SK-N-SH (cell line): Measurements from ENCODE around the gene WWOX. TPM values are rescaled to one million over a fixed set of nuclear protein-coding genes. Genes with fewer than 3 reads are reported as not detected.

Source experiments
- CTCF ChIA-PET: fragments of 300-600, 350-600 bp; formaldehyde crosslinking; extraction: SDS; loops from one replicate; lab custom pipeline; 2021; lab: Yijun Ruan, JAX
- POLR2A ChIA-PET: fragments of 350-600 bp; sonication (Branson Sonifier 250); formaldehyde crosslinking; extraction: SDS; loops from one replicate; lab custom pipeline; 2020; ENCODE audit warnings: antibody characterized with exemption, inconsistent platforms; lab: Yijun Ruan, JAX
- DNase-seq: peaks from one replicate; pipeline ENCODE4 v3.0.0; 2012
- H2AFZ ChIP-seq: fragments of 200-600 bp; sonication (generic); 2 replicates; pipeline ENCODE4 v1.8.1; 2016; ENCODE audit warnings: antibody characterized with exemption, mild to moderate bottlenecking, low read depth
- H3F3A ChIP-seq: fragments of 200-600 bp; sonication (generic); replicated peaks from 2 replicates; pipeline ENCODE3; 2016; ENCODE audit warnings: antibody characterized with exemption, mild to moderate bottlenecking; ENCODE audit not compliant: insufficient read depth
- H3K27ac ChIP-seq, 2 experiments: fragments of 200-500 bp in 1 of 2; fragments of 200-600 bp in 1 of 2; sonication (Bioruptor generic) in 1 of 2; sonication (generic), shearing (Covaris generic) in 1 of 2; 2 replicates each; pipeline versions ENCODE4 v1.5.1 to v1.6.1; 2014 to 2016; ENCODE audit warnings: low read depth in 2 of 2, inconsistent platforms in 1 of 2, low read length in 1 of 2, mild to moderate bottlenecking in 1 of 2, mixed read lengths in 1 of 2
- H3K27me3 ChIP-seq: fragments of 200-600 bp; sonication (generic), shearing (Covaris generic); 2 replicates; pipeline ENCODE4 v1.6.1; 2016; ENCODE audit warnings: mixed run types; ENCODE audit not compliant: insufficient read depth
- H3K36me3 ChIP-seq, 2 experiments: fragments of 200-500 bp in 1 of 2; fragments of 200-600 bp in 1 of 2; sonication (Bioruptor generic) in 1 of 2; sonication (generic) in 1 of 2; replicated peaks in 1 of 2; 2 replicates each; pipeline versions ENCODE3 to v1.5.1; 2014 to 2016; ENCODE audit warnings: low read length in 1 of 2, mild to moderate bottlenecking in 1 of 2; ENCODE audit not compliant: insufficient read depth in 2 of 2, control insufficient read depth in 1 of 2
- H3K4me1 ChIP-seq, 2 experiments: fragments of 200-500 bp in 1 of 2; fragments of 200-600 bp in 1 of 2; sonication (Bioruptor generic) in 1 of 2; sonication (generic), shearing (Covaris generic) in 1 of 2; 2 replicates each; pipeline versions ENCODE4 v1.5.1 to v1.6.1; 2014 to 2016; ENCODE audit warnings: low read depth in 1 of 2, low read length in 1 of 2, mixed run types in 1 of 2; ENCODE audit not compliant: insufficient read depth in 2 of 2, control insufficient read depth in 1 of 2
- H3K4me2 ChIP-seq: fragments of 200-600 bp; sonication (generic), shearing (Covaris generic); 2 replicates; pipeline ENCODE4 v1.6.1; 2017; ENCODE audit warnings: mixed run types
- H3K4me3 ChIP-seq, 2 experiments: fragments of 200-500 bp in 1 of 2; fragments of 200-600 bp in 1 of 2; sonication (Bioruptor generic) in 1 of 2; sonication (generic), shearing (Covaris generic) in 1 of 2; 2 replicates each; pipeline versions ENCODE4 v1.5.1 to v1.8.1; 2014 to 2016; ENCODE audit warnings: low read depth in 2 of 2, inconsistent platforms in 1 of 2, low read length in 1 of 2, mild to moderate bottlenecking in 1 of 2, mixed read lengths in 1 of 2, moderate library complexity in 1 of 2
- H3K79me2 ChIP-seq: fragments of 200-600 bp; sonication (generic); 2 replicates; pipeline ENCODE4 v1.8.1; 2017; ENCODE audit warnings: mild to moderate bottlenecking; ENCODE audit not compliant: insufficient read depth
- H3K9ac ChIP-seq: fragments of 200-600 bp; sonication (generic); 2 replicates; pipeline ENCODE4 v1.6.1; 2017; ENCODE audit warnings: mixed run types
- H3K9me2 ChIP-seq: fragments of 200-600 bp; sonication (generic); 2 replicates; pipeline ENCODE4 v1.6.1; 2017; ENCODE audit warnings: mixed run types
- H3K9me3 ChIP-seq: fragments of 200-600 bp; sonication (generic); 2 replicates; pipeline ENCODE4 v1.6.1; 2017; ENCODE audit warnings: mixed run types, mild to moderate bottlenecking, moderate library complexity
- H4K20me1 ChIP-seq: fragments of 200-600 bp; sonication (generic); 2 replicates; pipeline ENCODE4 v1.6.1; 2017; ENCODE audit warnings: mild to moderate bottlenecking, mixed run types; ENCODE audit not compliant: insufficient read depth
- CHD2 ChIP-seq: fragments of 150-350 bp; IDR thresholded peaks from 2 replicates; pipeline ENCODE4 v1.6.1; 2018; ENCODE audit warnings: low read length; ENCODE audit not compliant: partially characterized antibody
- GABPA ChIP-seq: IDR thresholded peaks from 2 replicates; pipeline ENCODE4 v1.4.0; 2012; ENCODE audit warnings: low read depth, mild to moderate bottlenecking
- GATA2 ChIP-seq: sonication (generic); formaldehyde crosslinking; IDR thresholded peaks from 2 replicates; pipeline ENCODE4 v1.5.0; 2020; ENCODE audit warnings: mild to moderate bottlenecking, missing genetic modification reagents
- IRF3 ChIP-seq: fragments of 150-350 bp; IDR thresholded peaks from 2 replicates; pipeline ENCODE4 v1.6.1; 2016; ENCODE audit warnings: mild to moderate bottlenecking, low read depth, low read length
- PBX3 ChIP-seq: IDR thresholded peaks from 2 replicates; pipeline ENCODE4; 2012
- POLR2AphosphoS5 ChIP-seq: IDR thresholded peaks from 2 replicates; pipeline ENCODE4 v1.6.1; 2012; ENCODE audit warnings: low read depth, low read length
- RCOR1 ChIP-seq: fragments of 150-350 bp; IDR thresholded peaks from 2 replicates; pipeline ENCODE4 v1.6.1; 2017; ENCODE audit warnings: antibody characterized with exemption, low read length
- RXRA ChIP-seq: IDR thresholded peaks from 2 replicates; pipeline ENCODE4 v1.4.0; 2012; ENCODE audit warnings: low read depth, mild to moderate bottlenecking, borderline replicate concordance
- SIN3A ChIP-seq: IDR thresholded peaks from 2 replicates; pipeline ENCODE4 v1.6.1; 2012; ENCODE audit warnings: low read depth, mild to moderate bottlenecking, low read length, moderate library complexity, borderline replicate concordance
- TAF1 ChIP-seq: IDR thresholded peaks from 2 replicates; pipeline ENCODE4 v1.6.1; 2012; ENCODE audit warnings: low read depth, mild to moderate bottlenecking, low read length, moderate library complexity, borderline replicate concordance
- TEAD4 ChIP-seq: IDR thresholded peaks from 2 replicates; pipeline ENCODE4 v1.4.0; 2012; ENCODE audit warnings: mild to moderate bottlenecking, borderline replicate concordance; ENCODE audit not compliant: insufficient read depth
- USF1 ChIP-seq: IDR thresholded peaks from 2 replicates; pipeline ENCODE4 v1.4.0; 2012; ENCODE audit warnings: low read depth, borderline replicate concordance
- USF2 ChIP-seq: fragments of 150-350 bp; IDR thresholded peaks from 2 replicates; pipeline ENCODE4 v1.6.1; 2017; ENCODE audit warnings: antibody characterized with exemption, low read length, low read depth, borderline replicate concordance
- ZBTB33 ChIP-seq: IDR thresholded peaks from 2 replicates; pipeline ENCODE4 v1.4.0; 2012; ENCODE audit warnings: low read depth, borderline replicate concordance
- WGBS: methylation state at CpG from one replicate; pipeline ENCODE4 v1.1.6; 2017; ENCODE audit warnings: low lambda C conversion rate; 5-methylcytosine and 5-hydroxymethylcytosine counted together
- polyA plus RNA-seq, 3 experiments: library from polyadenylated mRNA; depleted of rRNA; stranded (reverse); fragments of >200 nt; gene quantifications; 2 replicates each; pipeline ENCODE4 v1.2.3, GENCODE V29; 2012

The WWOX gene
- polyA plus RNA-seq, 1 of the 3 experiments (the other 2 are of a cell fraction): 10.8 TPM

- CTCF ChIA-PET: interaction anchor here (0.6 kb wide), 1 partner anchor 242 kb away, joined by 3 read pairs; no protein-coding TSS in a partner anchor
- H3F3A ChIP-seq: no peaks in the 10 kb centered on the region
- peaks cover 0 to 8% of the 10 kb centered on the region in 2 experiments; a peak in 2 of 4 replicates for H3K4me1 ChIP-seq
- no peak overlapping the region for H3K9ac ChIP-seq
- no peak overlapping the region for H3K4me3 ChIP-seq
- no peaks in the 10 kb centered on the region for H4K20me1 ChIP-seq
- no peaks in the 10 kb centered on the region for H3K36me3 ChIP-seq
- no peaks in the 10 kb centered on the region for H3K79me2 ChIP-seq
- H3K9me2 ChIP-seq: no peaks in the 10 kb centered on the region
- 59% methylated on average over 11 of the region's 11 CpGs for WGBS
- no peaks in the 10 kb centered on the region for H3K9me3 ChIP-seq
- H3K27ac ChIP-seq: no peak overlapping the region; a peak in 1 of 4 replicates
- no peaks in the 10 kb centered on the region for H3K27me3 ChIP-seq
- TF ChIP-seq PBX3: 0 out of 2 replicates have a peak, but pooled peaks have one; percentile 2
- TF ChIP-seq TAF1: no peak
- POLR2A ChIA-PET: no interaction called here
- H3K4me2 ChIP-seq: peak overlapping the region; percentile 43; the same call in 1 of the 2 replicates
- H2AFZ ChIP-seq: no peak overlapping the region
- no peak for DNase-seq
These were observed 218.2 kb downstream of the WWOX start for GRCh38 chr16:78317564-78318240.

GRCh38 chr16:78321620-78322360 lies 222.3 kb downstream of the WWOX start:
- H3K27ac ChIP-seq: no peak overlapping the region
- TF ChIP-seq RCOR1 (no peak), ZBTB33 (no peak), RXRA (no peak), POLR2AphosphoS5 (no peak), USF2 (no peak), IRF3 (no peak), SIN3A (no peak), GATA2 (CRISPR knock-in tag) (no peak), USF1 (no peak), CHD2 (no peak), TEAD4 (no peak), GABPA (no peak)
- H2AFZ ChIP-seq: no peak overlapping the region
- 71% methylated on average over 9 of the region's 9 CpGs for WGBS
- no peaks in the 10 kb centered on the region for H3K36me3 ChIP-seq
- no peak overlapping the region for H3K9ac ChIP-seq
- H3K4me1 ChIP-seq: peaks cover 0 to 10% of the 10 kb centered on the region in 2 experiments; a peak in 2 of 4 replicates
- no peaks in the 10 kb centered on the region for H3K79me2 ChIP-seq
- H4K20me1 ChIP-seq: no peaks in the 10 kb centered on the region
- no peaks in the 10 kb centered on the region for H3K9me3 ChIP-seq
- ChIA-PET CTCF (no interaction called here), POLR2A (no interaction called here)
- peak; percentile 29 for DNase-seq
- no peak overlapping the region for H3K4me2 ChIP-seq
- H3K4me3 ChIP-seq: no peak overlapping the region
- H3F3A ChIP-seq: no peaks in the 10 kb centered on the region
- H3K9me2 ChIP-seq: no peaks in the 10 kb centered on the region
- H3K27me3 ChIP-seq: no peaks in the 10 kb centered on the region
